GM15510 (cell line): ENCODE data around the gene ZNF208.
"Not testable (repeated sequence)": the region's sequence is repeated elsewhere in the genome, so short reads cannot be mapped to it uniquely, and the experiment has no call there.

Experiments used
- POLR2A ChIP-seq: IDR thresholded peaks from 3 replicates; pipeline ENCODE4 v1.6.1; 2011; ENCODE audit warnings: borderline replicate concordance; ENCODE audit not compliant: insufficient read length; ENCODE audit errors: extremely low read depth

The ZNF208 gene

DNA sequence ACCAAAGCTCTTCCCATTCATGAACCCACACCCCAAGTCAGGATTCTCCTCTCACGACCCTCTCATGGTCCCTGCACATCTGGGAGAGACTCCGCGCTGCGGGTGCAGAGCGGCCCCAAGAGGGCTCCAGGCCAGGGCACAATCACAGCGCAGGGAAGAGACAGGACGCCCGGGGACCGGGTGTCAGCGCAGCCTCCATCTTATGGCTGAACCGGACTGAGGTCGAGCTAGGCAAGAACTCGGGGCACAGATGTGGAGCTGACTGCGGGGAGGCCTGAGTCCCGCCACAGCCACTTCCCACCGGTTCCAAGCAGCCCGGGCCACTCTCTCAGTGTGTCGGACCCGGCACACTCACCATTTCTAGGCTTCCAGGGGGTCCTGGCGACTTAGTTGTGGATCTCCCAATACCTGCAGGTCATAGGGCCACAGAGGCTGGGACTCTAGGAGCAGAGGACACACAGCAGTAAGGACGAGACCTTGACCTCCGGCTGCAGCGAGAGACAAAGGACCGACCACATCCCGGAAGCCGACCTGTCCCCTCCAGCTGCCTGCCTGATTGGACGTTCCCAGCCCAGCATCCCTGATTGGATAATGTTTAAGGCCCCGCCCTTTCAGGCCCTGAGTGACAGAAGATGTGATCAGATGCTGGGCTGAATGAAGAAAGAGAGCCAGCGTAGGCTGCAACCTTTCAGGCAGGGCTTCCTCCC, at the start of gene ZNF208:
Gene ZNF208 (minus strand): TSS at position 507 of the 707 bp plus-strand sequence. CDS start 149 bp downstream, at position 358.
- TF ChIP-seq POLR2A = not testable (repeated sequence)

- no peak for TF ChIP-seq POLR2A
Observed at GRCh38 chr19:22052644-22053013, 41.9 kb upstream of the ZNF208 start.

DNA sequence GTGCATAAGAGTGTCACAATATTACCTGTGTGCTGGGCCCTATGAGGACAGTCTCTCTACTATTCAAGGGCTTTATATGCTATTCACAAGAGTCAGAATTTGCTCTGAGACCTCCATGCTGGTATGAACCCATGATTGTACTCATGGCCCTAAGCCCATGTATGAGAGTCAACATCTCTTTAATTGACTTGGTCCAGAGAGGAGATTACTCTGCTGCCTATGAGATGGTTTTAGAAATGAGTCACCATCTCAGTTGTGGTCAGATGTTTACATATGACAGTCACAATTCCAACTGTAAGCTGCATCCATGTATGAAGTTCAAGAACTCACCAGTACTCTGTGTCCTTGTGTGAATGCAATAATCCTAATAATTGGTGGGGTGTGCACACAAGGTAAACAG, 19.9 kb upstream of the ZNF208 start:
- no peak for TF ChIP-seq POLR2A

- TF ChIP-seq POLR2A = no peak
Observed at GRCh38 chr19:22026687-22027086, 15.9 kb upstream of the ZNF208 start.

GRCh38 chr19:21970466-21970865, 40.3 kb downstream of the ZNF208 start:
- TF ChIP-seq POLR2A = no peak

DNA sequence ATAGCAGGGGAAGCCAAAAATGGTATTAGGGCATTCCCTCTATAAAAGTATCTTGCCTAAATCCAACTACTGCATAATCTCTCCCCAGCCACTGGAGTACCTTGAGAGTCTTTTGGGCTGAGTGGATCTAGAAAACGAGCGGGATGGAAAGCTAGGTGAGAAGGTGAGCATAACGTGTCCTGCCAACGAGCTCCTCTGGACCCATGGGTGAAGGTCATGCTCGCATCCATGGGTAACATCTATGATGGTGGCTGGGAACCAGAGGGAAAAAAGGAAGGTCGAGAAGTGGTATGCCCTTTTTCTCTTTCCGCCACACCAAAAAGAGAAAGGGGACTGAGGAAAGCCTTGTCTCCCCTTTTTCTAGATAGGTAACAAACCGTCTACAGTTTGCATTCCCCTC, 63.0 kb downstream of the ZNF208 start:
- no peak for TF ChIP-seq POLR2A

DNA sequence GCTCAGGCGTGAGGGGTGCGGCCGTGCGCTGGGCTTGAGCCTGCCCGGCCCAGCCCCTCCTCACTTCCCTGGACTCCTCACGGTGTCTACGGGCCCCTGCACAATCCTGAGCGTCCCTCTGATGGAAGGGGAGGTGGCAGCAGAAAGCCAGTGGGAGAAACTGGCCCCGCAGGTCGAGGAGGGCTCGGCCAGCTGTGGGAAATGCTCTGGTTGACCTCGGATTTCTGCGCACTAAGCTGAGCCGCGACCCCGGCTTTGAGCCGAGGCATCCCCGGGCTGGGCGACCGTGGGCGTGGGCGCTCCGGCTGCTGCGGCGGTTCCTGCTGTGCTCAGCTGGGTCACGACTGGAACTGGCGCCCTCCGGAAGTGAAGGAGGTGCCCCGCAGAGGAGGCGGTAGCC, 70.1 kb downstream of the ZNF208 start:
- no peak for TF ChIP-seq POLR2A

DNA sequence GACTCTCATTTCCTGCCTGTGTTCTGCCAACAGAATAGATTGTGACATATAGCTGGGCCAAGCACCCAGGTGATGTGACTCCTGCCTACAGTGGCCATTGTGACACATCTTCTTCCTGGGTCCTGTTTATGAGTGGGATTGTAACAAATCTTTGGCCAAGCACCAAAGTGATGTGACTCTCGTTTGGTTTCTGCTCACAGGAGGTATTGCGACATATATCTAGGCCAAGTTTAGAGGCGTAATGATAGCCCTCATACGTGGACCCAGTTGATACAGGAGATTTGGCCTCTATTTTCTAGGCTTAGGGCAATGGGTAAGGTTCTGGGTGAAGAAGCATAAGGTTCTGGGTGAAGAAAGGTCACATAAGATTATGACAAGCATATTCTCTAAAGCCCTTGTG, 76.2 kb downstream of the ZNF208 start:
- no peak for TF ChIP-seq POLR2A

DNA sequence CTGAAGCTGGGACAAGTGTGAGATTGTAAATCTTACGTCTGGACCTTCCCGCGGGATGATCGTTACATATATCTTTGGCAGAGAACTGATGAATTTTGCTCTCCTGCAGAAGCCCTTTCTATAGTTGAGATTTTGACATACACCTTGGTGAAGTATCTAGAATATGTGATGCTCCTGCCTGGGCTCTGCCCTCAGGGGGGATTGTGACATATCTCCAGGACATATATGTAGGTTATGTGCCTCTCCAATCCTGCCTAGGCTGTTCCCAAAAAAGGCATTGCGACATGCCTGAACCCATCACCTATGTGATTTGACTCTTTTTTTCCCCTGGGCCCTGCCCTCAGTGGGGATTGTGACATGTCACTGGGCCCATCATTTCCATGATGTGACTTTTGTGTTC, 76.6 kb downstream of the ZNF208 start:
- TF ChIP-seq POLR2A = no peak

DNA sequence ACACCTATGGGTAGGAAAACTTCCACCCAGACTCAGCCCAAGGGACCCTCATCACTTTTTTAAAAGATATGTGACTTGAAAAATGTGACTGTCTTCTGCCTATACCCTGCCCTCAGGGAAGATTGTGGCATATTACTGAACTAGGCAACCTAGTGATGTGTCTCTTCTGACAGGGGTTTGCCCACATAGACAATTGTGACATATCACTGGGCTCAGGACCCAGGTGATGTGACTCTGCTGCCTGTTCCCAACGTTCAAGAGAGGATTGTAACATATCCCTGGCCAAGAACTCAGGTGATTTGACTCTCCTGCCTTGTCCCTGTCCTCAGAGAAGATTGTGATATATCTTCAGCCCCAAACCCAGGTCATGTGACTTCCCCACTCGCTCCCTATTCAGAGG, 88.5 kb downstream of the ZNF208 start:
- no peak for TF ChIP-seq POLR2A

GRCh38 chr19:21921691-21922180, 89.0 kb downstream of the ZNF208 start:
- no peak for TF ChIP-seq POLR2A

- no peak for TF ChIP-seq POLR2A
Observed at GRCh38 chr19:21915411-21915810, 95.3 kb downstream of the ZNF208 start.

DNA sequence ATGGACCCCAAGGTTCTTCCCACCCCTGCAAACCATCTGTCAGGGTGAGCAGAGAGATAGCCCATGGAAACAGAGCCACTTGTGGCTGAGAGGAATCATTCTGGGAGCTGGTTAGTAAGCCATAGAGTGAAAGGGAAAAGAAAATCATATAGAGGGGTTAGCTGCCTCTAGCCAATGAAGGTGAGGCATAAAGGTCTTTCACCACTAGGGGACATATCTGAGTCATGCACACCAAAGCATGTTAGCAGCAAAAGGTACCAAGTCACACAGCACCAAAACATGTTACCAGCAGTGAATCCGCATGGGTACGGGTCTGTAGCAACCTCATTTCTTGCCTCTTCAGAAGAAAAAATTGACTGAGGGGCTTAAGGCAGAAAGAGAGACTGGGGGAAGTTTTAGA, 98.1 kb downstream of the ZNF208 start:
- TF ChIP-seq POLR2A = no peak

- TF ChIP-seq POLR2A = no peak
Observed at GRCh38 chr19:21910318-21910717, 100.4 kb downstream of the ZNF208 start.

GRCh38 chr19:21908066-21908465, 102.7 kb downstream of the ZNF208 start:
- TF ChIP-seq POLR2A = no peak

- no peak for TF ChIP-seq POLR2A
Observed at GRCh38 chr19:21907516-21907915, 103.2 kb downstream of the ZNF208 start.
